Middle frontal gyrus (tissue), 1 donor: Measurements from ENCODE around the gene WAS.

Experiments
- DNase-seq: peaks from one replicate; pipeline ENCODE4 v3.0.0-alpha.2; 2015; ENCODE audit warnings: low spot score; ENCODE audit errors: extremely low spot score

The WAS gene

GRCh38 chrX:48711929-48712505, 28.4 kb downstream of the WAS start:
- no peak for DNase-seq

- DNase-seq = no peak
Measured at GRCh38 chrX:48713847-48714246, 30.2 kb downstream of the WAS start.

- no peak for DNase-seq
Measured at GRCh38 chrX:48714573-48714972, 31.0 kb downstream of the WAS start.

GRCh38 chrX:48715072-48715471, 31.5 kb downstream of the WAS start:
- no peak for DNase-seq

GRCh38 chrX:48715876-48716502, 32.4 kb downstream of the WAS start:
- DNase-seq = no peak

- DNase-seq = no peak
Measured at GRCh38 chrX:48719958-48720357, 36.4 kb downstream of the WAS start.

GRCh38 chrX:48720577-48721250, 37.1 kb downstream of the WAS start:
- no peak for DNase-seq

- DNase-seq = no peak
Measured at GRCh38 chrX:48721916-48722315, 38.3 kb downstream of the WAS start.

- DNase-seq = no peak
Measured at GRCh38 chrX:48726596-48726995, 43.0 kb downstream of the WAS start.

GRCh38 chrX:48728653-48729052, 45.1 kb downstream of the WAS start:
- no peak for DNase-seq

- no peak for DNase-seq
Measured at GRCh38 chrX:48736303-48736702, 52.7 kb downstream of the WAS start.

GRCh38 chrX:48736878-48737212, 53.2 kb downstream of the WAS start:
- DNase-seq = no peak

GRCh38 chrX:48737213-48737938, 53.8 kb downstream of the WAS start:
- DNase-seq = peak; percentile 91

- DNase-seq = no peak
Measured at GRCh38 chrX:48737940-48738339, 54.3 kb downstream of the WAS start.
